ACHN (cell line): ENCODE data around the gene LIG4.

Experiments used
- DNase-seq: peaks from one replicate; pipeline ENCODE4 v3.0.0-alpha.2; 2015
- in situ Hi-C: cut with HindIII; loops from 2 replicates; pipeline ENCODE4 v1.10.0; 2017; ENCODE audit warnings: low sequenced_read_pairs, low pct_ligation_motif_present, low pct_unique_long_range_greater_than_20kb

Gene LIG4

DNA sequence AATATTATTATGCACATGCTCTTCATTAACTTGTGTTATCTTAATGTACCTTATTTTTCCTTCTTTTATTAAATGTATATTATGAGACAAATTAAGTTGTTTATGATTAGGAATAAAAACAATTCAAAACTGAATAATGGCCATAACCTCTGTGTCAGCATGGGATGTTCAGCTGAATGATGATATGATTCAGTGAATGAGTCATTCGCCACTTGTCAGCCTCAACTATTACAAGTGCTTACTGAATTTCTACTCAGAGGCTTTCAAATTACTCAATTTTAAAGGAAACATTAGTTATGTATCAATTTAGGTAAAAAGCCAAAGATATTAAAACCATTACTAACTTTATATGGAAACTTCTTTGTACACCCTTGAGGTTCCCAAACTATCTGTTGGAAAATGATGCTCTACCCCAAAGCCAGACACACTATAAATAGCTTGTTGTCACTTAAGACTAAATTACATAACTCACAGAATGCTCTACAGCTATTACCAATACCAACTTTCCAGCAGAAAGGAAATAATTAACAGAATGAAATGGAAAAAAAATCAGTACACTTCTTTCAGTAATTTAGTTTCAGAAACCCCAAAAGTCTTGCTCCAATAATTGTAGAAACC lies 14.4 kb downstream of the LIG4 start:
- DNase-seq = peak; percentile 57
- in situ Hi-C loops = no loop called here

- DNase-seq = no peak
- in situ Hi-C loops = no loop called here
These were observed 19.5 kb downstream of the LIG4 start for GRCh38 chr13:108195861-108196260.

DNA sequence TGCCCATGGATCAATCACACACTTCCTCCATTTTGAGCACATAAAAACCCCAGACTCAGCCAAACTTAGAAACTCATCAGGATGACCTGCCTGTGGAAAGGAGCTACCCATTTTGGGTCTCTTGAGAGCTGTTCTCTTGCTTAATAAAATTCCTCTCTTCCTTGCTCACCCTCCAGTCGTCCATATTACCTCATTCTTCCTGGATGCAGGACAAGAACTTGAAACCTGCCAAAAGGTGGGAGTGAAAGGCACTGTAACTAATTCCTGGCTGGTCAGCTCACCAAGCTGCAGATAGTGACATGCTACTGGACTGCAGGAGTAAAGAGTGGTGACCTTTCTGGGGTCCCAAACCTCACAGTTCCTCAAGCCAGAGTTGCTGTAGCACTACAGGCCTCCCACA lies 20.2 kb downstream of the LIG4 start:
- in situ Hi-C loops = no loop called here
- DNase-seq = no peak

GRCh38 chr13:108194435-108194936 lies 20.9 kb downstream of the LIG4 start:
- in situ Hi-C loops = no loop called here
- DNase-seq = no peak

DNA sequence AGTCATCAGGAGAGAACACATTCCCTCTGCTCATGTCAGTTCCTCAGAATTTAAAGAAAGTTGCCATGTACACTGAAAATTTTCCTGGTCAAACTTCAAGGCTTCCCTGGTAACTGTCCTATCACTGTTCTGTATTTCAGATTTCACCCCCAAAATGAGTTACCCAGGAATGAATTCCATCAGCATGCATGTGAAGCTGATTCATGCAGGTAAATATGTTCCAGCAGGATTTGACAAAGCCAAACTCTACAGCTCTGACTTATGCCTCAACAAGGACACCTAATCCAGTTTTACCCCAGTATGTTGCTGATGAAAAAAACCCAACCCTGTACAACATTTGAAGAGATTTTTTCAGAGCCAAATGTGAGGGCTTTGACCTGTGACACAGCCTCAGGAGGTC lies 21.5 kb downstream of the LIG4 start:
- no peak for DNase-seq
- in situ Hi-C loops = no loop called here

DNA sequence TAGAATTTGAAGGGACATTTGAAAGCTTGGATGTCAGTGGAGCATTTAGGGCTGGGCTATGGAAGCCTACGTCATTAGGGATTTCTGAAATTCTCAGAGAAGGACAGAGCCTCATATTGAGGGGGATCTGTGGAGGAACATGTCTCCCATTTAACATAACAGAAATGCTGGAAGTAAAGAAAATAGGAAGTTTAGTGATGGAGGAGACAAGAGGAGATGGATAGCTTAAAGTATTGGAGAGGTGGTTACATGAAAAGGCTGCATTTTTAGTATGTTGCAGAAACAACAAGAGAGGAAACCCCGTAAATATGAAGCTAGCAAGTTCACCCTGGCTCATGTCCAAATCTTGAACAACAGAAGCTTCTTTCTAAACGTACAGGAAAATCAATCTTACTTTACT lies 24.4 kb downstream of the LIG4 start:
- in situ Hi-C loops = no loop called here
- no peak for DNase-seq

DNA sequence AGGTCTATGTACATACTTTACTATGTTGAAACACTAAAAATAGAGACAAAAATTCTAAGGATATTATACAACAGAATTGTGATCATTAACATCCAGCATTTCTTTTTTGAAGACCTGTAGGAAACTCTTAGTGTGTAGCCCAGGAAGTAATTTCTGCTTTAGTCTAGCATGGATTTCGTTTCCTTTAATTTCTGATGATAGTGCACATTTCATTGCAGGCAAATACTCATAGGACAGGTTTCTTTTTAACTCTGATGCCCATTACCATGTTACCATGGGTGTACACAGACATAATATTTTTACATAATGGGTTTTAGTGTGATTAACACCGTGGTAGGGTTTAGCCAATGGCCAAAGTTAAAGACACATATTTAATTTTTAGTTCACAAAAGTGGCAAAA lies 27.1 kb downstream of the LIG4 start:
- in situ Hi-C loops = no loop called here
- DNase-seq = no peak

DNA sequence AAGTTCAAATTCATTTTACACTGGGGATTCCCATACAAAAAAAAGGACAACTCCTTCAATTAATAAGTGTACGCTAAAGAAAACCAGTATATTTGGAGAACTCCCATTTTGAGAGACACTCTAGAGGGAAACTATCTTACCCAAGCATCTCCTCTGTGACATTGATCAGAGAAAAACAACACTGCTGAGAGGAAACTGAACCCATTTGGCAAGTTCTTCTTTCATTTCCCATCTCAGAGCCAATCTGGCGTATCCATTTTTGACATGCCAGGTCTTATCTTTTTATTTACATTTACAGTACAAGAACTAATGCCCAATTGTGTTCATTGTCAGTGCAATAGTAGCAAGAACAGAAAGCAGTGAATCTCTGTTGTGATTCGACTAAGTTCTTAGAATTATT lies 30.1 kb downstream of the LIG4 start:
- DNase-seq = no peak
- in situ Hi-C loops = no loop called here

DNA sequence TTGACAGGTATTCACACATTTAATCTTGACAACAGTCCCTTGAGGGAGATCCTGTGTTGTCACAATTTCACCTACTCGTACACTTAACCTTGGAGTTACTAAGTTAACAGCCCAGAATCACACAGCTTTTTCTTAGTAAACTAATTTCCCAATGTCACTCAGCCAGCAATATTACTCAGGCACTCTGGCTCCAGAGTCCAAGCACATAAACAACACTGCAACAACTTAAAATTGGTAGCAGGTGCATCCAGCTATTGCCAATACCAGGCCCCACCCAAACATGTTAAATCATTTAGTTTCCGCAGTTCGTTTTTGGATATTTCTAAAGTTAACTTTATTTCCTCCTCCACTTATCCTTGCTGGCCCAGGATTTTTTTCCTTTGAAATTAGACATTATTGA lies 32.7 kb downstream of the LIG4 start:
- in situ Hi-C loops = no loop called here
- DNase-seq = no peak

DNA sequence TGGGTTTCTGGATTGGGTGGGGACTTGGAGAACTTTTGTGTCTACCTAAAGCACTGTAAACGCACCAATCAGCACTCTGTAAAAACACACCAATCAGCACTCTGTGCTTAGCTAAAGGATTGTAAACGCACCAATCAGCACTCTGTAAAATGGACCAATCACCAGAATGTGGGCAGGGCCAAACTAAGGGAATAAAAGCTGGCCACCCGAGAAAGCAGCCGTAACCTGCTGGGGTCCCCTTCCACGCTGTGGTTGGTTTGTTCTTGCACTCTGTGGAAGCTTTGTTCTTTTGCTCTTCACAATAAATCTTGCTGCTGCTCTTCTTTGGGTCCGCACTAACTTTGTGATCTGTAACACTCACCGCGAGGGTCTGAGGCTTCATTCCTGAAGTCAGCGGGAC lies 37.3 kb downstream of the LIG4 start:
- in situ Hi-C loops = no loop called here
- no peak for DNase-seq

DNA sequence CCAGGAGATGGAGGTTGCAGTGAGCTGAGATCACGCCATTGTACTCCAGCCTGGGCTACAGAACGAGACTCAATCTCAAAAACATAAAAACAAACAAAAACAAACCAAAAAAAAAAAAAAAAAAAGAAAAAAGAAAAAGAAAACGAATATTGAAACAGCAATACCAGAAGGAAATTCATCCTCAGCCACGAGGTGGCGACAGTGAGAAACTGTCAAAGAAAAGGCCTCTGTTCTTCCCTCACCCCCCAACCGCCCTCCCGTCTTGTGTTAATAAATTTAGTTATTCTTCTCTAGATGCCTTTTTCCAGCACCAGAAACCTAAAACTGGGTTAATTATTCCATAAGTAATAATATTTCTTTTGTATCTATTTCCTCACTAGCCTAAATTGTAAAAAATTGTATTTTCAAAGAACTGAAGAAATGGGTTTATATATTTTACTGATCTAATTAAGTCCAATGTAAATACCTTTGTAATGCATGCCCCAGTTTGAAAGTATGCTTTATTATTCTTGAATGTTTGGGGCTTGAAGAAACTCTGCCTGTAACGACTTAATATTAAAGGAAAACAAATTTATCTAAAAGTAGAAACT lies 38.6 kb downstream of the LIG4 start:
- peak; percentile 50 for DNase-seq
- in situ Hi-C loops = no loop called here

DNA sequence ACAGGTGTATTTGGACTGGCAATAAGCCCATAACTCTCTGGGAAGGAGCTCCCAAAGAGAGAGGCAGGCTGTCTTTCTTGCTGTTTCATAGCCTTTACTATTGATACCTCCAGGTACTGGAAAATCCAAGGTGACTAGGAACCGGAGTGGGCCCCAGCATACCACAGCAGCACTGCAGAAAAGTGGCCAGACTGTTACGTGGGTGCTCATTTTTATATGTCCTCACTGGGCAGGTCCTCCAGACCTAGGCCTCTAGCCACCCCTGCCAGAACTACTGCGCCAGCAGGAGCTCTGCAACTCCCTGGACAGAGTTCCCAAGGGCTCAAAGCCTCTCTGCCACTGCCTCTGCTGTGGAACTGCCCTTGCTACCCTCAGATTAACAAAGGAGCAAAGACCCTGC lies 46.4 kb downstream of the LIG4 start:
- in situ Hi-C loops = no loop called here
- DNase-seq = no peak

GRCh38 chr13:108166078-108166477 lies 49.3 kb downstream of the LIG4 start:
- DNase-seq = no peak
- in situ Hi-C loops = no loop called here

DNA sequence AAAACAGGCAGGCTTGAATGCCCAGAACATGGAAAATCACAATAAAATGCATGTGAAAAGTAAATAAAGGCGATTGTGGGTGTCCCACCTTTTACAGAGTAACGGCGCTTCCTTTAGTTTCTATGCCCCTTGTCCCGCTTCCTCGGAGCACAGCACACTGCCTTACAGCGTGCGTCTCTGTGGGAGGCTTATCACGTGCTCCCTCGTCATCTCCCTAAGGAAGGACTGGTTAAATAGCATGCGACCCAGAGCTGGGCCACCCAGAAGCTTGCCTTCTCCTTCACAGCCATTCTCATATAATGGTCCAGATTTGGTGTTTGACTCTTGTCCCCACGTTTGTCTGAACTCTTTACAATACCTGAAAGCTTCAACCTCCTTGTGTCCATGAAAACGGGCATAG lies 56.6 kb downstream of the LIG4 start:
- DNase-seq = no peak
- in situ Hi-C loops = no loop called here
